HepG2 (cell line): ENCODE results near the gene RAB3D. TPM values are rescaled to one million over a fixed set of nuclear protein-coding genes. Genes with fewer than 3 reads are reported as not detected.

Experiments
- KLF12 ChIP-seq: sonication (generic); formaldehyde crosslinking; IDR thresholded peaks from 2 replicates; pipeline ENCODE4 v1.4.0; 2020; ENCODE audit warnings: missing genetic modification reagents, borderline replicate concordance
- MAFG ChIP-seq: sonication (generic); formaldehyde crosslinking; IDR thresholded peaks from 2 replicates; pipeline ENCODE4 v1.5.1; 2020; ENCODE audit warnings: mild to moderate bottlenecking, missing genetic modification reagents
- MEIS1 ChIP-seq: sonication (generic); formaldehyde crosslinking; IDR thresholded peaks from 2 replicates; pipeline ENCODE4 v1.9.0; 2021; ENCODE audit warnings: mild to moderate bottlenecking, missing genetic modification reagents, moderate library complexity, borderline replicate concordance
- RXRB ChIP-seq: IDR thresholded peaks from 2 replicates; pipeline ENCODE4 v1.6.1; 2016; ENCODE audit warnings: borderline replicate concordance, missing genetic modification reagents, missing compliant biosample characterization
- ZNF251 ChIP-seq: sonication (generic); formaldehyde crosslinking; IDR thresholded peaks from 2 replicates; pipeline ENCODE4 v1.9.0; 2021; ENCODE audit warnings: mild to moderate bottlenecking, missing genetic modification reagents
- ZNF713 ChIP-seq: sonication (generic); formaldehyde crosslinking; IDR thresholded peaks from 2 replicates; pipeline ENCODE4 v1.4.0; 2020; ENCODE audit warnings: mild to moderate bottlenecking, missing genetic modification reagents
- ZNF724P ChIP-seq: sonication (generic); formaldehyde crosslinking; IDR thresholded peaks from 2 replicates; pipeline ENCODE4 v1.8.0; 2022; ENCODE audit warnings: missing genetic modification reagents, borderline replicate concordance
- ZNF737 ChIP-seq: sonication (generic); formaldehyde crosslinking; IDR thresholded peaks from 2 replicates; pipeline ENCODE4 v1.5.0; 2020; ENCODE audit warnings: missing genetic modification reagents, mild to moderate bottlenecking, borderline replicate concordance
- polyA plus RNA-seq, 8 experiments: library from polyadenylated mRNA; depleted of rRNA in 3 of 8; stranded (reverse) in 7 of 8; unstranded in 1 of 8; fragments of >200 nt; fragmentation: Illumina TruSeq in 4 of 8; extraction: Trizol in 4 of 8; gene quantifications; 2 replicates each; pipeline versions ENCODE4 v1.2.1 to v1.2.3, GENCODE V29; 2011 to 2016; ENCODE audit warnings: low read depth in 4 of 8, missing spikeins in 1 of 8, mixed read lengths in 1 of 8; ENCODE audit not compliant: insufficient read depth in 1 of 8
- total RNA-seq, 5 experiments: library from RNA; depleted of rRNA; stranded (reverse); fragments of >200 nt; fragmentation: Illumina TruSeq; extraction: Trizol; gene quantifications; 2 replicates each; pipeline ENCODE4 v1.2.3, GENCODE V29; 2016; ENCODE audit warnings: low read depth in 1 of 5
- TF ChIP-seq, protein P1 (sequence below), 2 experiments: sonication (generic) in 1 of 2; formaldehyde crosslinking in 1 of 2; IDR thresholded peaks; 2 replicates each; pipeline versions ENCODE4 v1.4.0 to v1.6.1; 2016 to 2020; ENCODE audit warnings: borderline replicate concordance in 1 of 2, low read depth in 1 of 2, mild to moderate bottlenecking in 1 of 2, missing genetic modification reagents in 1 of 2
- TF ChIP-seq, protein P2 (sequence below): sonication (generic); formaldehyde crosslinking; IDR thresholded peaks from 2 replicates; pipeline ENCODE4 v1.4.0; 2020; ENCODE audit warnings: missing genetic modification reagents, borderline replicate concordance
- TF ChIP-seq, protein P3 (sequence below): sonication (generic); formaldehyde crosslinking; IDR thresholded peaks from 2 replicates; pipeline ENCODE4 v1.5.0; 2020; ENCODE audit warnings: mild to moderate bottlenecking, missing genetic modification reagents, borderline replicate concordance
- TF ChIP-seq, protein P4 (sequence below): sonication (generic); formaldehyde crosslinking; IDR thresholded peaks from 2 replicates; pipeline ENCODE4 v1.5.0; 2020; ENCODE audit warnings: missing genetic modification reagents
- TF ChIP-seq, protein P5 (sequence below): sonication (generic); formaldehyde crosslinking; IDR thresholded peaks from 2 replicates; pipeline ENCODE4 v1.8.0; 2022; ENCODE audit warnings: mild to moderate bottlenecking, missing genetic modification reagents, moderate library complexity

RAB3D gene
- total and polyA plus RNA-seq, 2 of the 13 experiments (the other 11 are each of a cell fraction or from before 2014, with no cell fraction given): 2.0 to 16.1 TPM

DNA sequence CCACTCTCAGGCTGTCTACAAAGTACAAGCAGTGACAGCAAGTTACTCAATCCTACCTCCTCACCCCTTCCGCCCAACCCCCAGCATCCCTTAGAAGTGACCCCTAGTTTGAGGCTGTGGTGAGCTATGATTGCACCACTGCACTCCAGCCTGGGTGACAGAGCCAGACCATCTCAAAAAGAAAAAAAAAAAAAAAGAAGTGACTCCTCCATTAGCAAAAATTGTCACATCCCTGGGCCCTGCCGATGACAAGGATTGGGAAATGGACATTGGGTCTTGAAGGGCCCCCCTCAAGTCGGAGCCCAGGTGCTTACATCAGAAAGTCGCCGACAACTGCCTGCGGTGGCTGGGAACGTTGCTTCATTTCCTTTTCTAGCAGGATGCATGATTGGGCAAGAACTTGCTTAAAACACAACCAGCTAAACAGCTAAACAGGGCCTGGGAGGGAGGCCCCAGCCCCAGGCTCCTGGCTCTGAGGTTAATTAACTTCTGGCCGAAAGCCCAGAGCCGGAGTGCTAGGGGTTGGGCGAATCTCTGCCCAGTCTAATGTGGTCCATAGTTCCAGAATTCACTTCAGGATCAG lies 15.3 kb downstream of the RAB3D start (continued):
- TF ChIP-seq, protein P1, sequence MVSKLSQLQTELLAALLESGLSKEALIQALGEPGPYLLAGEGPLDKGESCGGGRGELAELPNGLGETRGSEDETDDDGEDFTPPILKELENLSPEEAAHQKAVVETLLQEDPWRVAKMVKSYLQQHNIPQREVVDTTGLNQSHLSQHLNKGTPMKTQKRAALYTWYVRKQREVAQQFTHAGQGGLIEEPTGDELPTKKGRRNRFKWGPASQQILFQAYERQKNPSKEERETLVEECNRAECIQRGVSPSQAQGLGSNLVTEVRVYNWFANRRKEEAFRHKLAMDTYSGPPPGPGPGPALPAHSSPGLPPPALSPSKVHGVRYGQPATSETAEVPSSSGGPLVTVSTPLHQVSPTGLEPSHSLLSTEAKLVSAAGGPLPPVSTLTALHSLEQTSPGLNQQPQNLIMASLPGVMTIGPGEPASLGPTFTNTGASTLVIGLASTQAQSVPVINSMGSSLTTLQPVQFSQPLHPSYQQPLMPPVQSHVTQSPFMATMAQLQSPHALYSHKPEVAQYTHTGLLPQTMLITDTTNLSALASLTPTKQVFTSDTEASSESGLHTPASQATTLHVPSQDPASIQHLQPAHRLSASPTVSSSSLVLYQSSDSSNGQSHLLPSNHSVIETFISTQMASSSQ (IDR thresholded peaks at IDR 0.05; ENCODE audit: low read depth): no peak
- TF ChIP-seq, protein P1 (CRISPR knock-in tag; IDR thresholded peaks at IDR 0.05; ENCODE audit: borderline replicate concordance): no peak; the same call in 1 of the 2 replicates
- TF ChIP-seq ZNF724P: no peak
- TF ChIP-seq MEIS1 (CRISPR knock-in tag): 0 out of 2 replicates have a peak, but pooled peaks have one; percentile 30
- TF ChIP-seq RXRB: peak; percentile 36; the same call in 1 of the 2 replicates
- TF ChIP-seq KLF12 (CRISPR knock-in tag): no peak
- no peak for TF ChIP-seq ZNF251 (CRISPR knock-in tag)
- no peak for TF ChIP-seq ZNF737 (CRISPR knock-in tag)
- TF ChIP-seq, protein P2, sequence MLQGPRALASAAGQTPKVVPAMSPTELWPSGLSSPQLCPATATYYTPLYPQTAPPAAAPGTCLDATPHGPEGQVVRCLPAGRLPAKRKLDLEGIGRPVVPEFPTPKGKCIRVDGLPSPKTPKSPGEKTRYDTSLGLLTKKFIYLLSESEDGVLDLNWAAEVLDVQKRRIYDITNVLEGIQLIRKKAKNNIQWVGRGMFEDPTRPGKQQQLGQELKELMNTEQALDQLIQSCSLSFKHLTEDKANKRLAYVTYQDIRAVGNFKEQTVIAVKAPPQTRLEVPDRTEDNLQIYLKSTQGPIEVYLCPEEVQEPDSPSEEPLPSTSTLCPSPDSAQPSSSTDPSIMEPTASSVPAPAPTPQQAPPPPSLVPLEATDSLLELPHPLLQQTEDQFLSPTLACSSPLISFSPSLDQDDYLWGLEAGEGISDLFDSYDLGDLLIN (CRISPR knock-in tag): no peak
- TF ChIP-seq, protein P3, sequence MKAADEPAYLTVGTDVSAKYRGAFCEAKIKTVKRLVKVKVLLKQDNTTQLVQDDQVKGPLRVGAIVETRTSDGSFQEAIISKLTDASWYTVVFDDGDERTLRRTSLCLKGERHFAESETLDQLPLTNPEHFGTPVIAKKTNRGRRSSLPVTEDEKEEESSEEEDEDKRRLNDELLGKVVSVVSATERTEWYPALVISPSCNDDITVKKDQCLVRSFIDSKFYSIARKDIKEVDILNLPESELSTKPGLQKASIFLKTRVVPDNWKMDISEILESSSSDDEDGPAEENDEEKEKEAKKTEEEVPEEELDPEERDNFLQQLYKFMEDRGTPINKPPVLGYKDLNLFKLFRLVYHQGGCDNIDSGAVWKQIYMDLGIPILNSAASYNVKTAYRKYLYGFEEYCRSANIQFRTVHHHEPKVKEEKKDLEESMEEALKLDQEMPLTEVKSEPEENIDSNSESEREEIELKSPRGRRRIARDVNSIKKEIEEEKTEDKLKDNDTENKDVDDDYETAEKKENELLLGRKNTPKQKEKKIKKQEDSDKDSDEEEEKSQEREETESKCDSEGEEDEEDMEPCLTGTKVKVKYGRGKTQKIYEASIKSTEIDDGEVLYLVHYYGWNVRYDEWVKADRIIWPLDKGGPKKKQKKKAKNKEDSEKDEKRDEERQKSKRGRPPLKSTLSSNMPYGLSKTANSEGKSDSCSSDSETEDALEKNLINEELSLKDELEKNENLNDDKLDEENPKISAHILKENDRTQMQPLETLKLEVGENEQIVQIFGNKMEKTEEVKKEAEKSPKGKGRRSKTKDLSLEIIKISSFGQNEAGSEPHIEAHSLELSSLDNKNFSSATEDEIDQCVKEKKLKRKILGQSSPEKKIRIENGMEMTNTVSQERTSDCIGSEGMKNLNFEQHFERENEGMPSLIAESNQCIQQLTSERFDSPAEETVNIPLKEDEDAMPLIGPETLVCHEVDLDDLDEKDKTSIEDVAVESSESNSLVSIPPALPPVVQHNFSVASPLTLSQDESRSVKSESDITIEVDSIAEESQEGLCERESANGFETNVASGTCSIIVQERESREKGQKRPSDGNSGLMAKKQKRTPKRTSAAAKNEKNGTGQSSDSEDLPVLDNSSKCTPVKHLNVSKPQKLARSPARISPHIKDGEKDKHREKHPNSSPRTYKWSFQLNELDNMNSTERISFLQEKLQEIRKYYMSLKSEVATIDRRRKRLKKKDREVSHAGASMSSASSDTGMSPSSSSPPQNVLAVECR (CRISPR knock-in tag): peak; percentile 31; the same call in 1 of the 2 replicates
- no peak for TF ChIP-seq ZNF713 (CRISPR knock-in tag)
- TF ChIP-seq, protein P4, sequence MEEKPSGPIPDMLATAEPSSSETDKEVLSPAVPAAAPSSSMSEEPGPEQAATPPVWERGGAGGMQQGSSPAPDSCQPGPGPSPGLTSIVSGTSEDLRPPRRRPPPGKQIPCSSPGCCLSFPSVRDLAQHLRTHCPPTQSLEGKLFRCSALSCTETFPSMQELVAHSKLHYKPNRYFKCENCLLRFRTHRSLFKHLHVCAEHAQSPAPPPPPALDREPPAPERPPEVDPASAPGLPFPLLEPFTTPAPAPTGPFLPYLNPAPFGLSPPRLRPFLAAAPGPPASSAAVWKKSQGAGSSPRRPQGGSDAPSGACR (CRISPR knock-in tag): no peak
- no peak for TF ChIP-seq MAFG (CRISPR knock-in tag)
- TF ChIP-seq, protein P5, sequence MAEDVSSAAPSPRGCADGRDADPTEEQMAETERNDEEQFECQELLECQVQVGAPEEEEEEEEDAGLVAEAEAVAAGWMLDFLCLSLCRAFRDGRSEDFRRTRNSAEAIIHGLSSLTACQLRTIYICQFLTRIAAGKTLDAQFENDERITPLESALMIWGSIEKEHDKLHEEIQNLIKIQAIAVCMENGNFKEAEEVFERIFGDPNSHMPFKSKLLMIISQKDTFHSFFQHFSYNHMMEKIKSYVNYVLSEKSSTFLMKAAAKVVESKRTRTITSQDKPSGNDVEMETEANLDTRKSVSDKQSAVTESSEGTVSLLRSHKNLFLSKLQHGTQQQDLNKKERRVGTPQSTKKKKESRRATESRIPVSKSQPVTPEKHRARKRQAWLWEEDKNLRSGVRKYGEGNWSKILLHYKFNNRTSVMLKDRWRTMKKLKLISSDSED: no peak
